Measurements from ENCODE around the gene PIGQ. TPM values are rescaled to one million over a fixed set of nuclear protein-coding genes. Genes with fewer than 3 reads are reported as not detected.

PIGQ gene
- polyA plus RNA-seq (ENCODE audit: insufficient read length) = 21.3 TPM

- peak; percentile 55 for DNase-seq
Observed at GRCh38 chr16:569445-570254, at the start of gene PIGQ. Gene PIGQ, plus strand, starts transcription at chr16:569968. Its CDS starts 4,107 bp downstream, at chr16:574075.

GRCh38 chr16:520847-521246 lies 48.9 kb upstream of the PIGQ start:
- no peak for DNase-seq

- no peak for DNase-seq
Observed at GRCh38 chr16:521381-522210, 48.2 kb upstream of the PIGQ start.

GRCh38 chr16:522320-523096 lies 47.3 kb upstream of the PIGQ start:
- DNase-seq = no peak

- no peak for DNase-seq
Observed at GRCh38 chr16:523097-523741, 46.5 kb upstream of the PIGQ start.

GRCh38 chr16:524274-525040 lies 45.3 kb upstream of the PIGQ start:
- DNase-seq = no peak

GRCh38 chr16:525123-525519 lies 44.6 kb upstream of the PIGQ start:
- DNase-seq = no peak

- DNase-seq = no peak
Observed at GRCh38 chr16:525520-526180, 44.1 kb upstream of the PIGQ start.

- DNase-seq = no peak
Observed at GRCh38 chr16:526181-527014, 43.4 kb upstream of the PIGQ start.

- peak; percentile 92 for DNase-seq
Observed at GRCh38 chr16:527015-527903, 42.5 kb upstream of the PIGQ start, which contains the start of gene CAPN15. Gene CAPN15, plus strand, starts transcription at chr16:527712. Its CDS starts 19,127 bp downstream, at chr16:546839.

GRCh38 chr16:528111-529011 lies 41.4 kb upstream of the PIGQ start:
- DNase-seq = no peak

GRCh38 chr16:529012-529575 lies 40.7 kb upstream of the PIGQ start:
- no peak for DNase-seq

GRCh38 chr16:530111-530817 lies 39.5 kb upstream of the PIGQ start:
- no peak for DNase-seq

- DNase-seq = no peak
Observed at GRCh38 chr16:531494-532125, 38.2 kb upstream of the PIGQ start.

GRCh38 chr16:533391-534123 lies 36.2 kb upstream of the PIGQ start:
- DNase-seq = no peak
